ENCODE data around the gene SPPL3. TPM values are rescaled to one million over a fixed set of nuclear protein-coding genes. Genes with fewer than 3 reads are reported as not detected.

SPPL3 gene, protein sequence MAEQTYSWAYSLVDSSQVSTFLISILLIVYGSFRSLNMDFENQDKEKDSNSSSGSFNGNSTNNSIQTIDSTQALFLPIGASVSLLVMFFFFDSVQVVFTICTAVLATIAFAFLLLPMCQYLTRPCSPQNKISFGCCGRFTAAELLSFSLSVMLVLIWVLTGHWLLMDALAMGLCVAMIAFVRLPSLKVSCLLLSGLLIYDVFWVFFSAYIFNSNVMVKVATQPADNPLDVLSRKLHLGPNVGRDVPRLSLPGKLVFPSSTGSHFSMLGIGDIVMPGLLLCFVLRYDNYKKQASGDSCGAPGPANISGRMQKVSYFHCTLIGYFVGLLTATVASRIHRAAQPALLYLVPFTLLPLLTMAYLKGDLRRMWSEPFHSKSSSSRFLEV
- 21.3 TPM for polyA plus RNA-seq (2012; ENCODE audit: insufficient read length, low read depth)

DNA sequence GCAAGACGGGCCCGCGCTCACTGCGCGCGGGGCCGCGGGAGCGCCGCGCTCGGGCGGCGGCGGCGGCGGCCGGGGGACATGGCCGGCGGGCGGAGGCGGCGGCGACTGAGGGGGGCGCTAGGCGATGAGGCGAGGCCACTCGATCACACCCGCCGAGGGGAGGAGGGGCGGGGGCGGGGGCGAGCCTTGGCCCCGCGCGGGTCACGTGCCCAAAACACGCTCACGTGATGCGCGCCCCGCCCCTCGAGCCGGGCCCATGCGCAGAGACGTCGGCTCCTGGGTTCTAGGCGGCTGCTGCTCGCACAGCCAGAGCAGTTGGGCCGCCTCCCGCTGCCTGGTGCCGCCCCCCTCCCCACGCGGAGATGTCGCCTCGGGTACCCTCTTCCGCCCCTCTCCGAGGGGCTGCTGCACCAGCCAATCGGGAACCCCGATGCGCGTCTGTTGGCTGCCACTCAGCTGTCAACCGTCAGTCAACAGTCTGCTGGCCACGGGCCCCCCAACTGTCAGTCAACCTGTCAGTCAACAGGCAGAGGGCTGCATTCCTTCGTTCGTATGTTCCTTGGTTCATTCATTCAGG is at the start of gene SPPL3:
Gene SPPL3 (minus strand): TSS at position 162 of the 577 bp plus-strand sequence. CDS start 491 bp downstream, outside the sequence.
- TF ChIP-seq, protein P1, sequence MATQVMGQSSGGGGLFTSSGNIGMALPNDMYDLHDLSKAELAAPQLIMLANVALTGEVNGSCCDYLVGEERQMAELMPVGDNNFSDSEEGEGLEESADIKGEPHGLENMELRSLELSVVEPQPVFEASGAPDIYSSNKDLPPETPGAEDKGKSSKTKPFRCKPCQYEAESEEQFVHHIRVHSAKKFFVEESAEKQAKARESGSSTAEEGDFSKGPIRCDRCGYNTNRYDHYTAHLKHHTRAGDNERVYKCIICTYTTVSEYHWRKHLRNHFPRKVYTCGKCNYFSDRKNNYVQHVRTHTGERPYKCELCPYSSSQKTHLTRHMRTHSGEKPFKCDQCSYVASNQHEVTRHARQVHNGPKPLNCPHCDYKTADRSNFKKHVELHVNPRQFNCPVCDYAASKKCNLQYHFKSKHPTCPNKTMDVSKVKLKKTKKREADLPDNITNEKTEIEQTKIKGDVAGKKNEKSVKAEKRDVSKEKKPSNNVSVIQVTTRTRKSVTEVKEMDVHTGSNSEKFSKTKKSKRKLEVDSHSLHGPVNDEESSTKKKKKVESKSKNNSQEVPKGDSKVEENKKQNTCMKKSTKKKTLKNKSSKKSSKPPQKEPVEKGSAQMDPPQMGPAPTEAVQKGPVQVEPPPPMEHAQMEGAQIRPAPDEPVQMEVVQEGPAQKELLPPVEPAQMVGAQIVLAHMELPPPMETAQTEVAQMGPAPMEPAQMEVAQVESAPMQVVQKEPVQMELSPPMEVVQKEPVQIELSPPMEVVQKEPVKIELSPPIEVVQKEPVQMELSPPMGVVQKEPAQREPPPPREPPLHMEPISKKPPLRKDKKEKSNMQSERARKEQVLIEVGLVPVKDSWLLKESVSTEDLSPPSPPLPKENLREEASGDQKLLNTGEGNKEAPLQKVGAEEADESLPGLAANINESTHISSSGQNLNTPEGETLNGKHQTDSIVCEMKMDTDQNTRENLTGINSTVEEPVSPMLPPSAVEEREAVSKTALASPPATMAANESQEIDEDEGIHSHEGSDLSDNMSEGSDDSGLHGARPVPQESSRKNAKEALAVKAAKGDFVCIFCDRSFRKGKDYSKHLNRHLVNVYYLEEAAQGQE (IDR thresholded peaks at IDR 0.05; ENCODE audit: insufficient read depth in 1 of 2, low read depth in 2 of 2, low read length in 2 of 2): no peak
- TF ChIP-seq TAF1 (IDR thresholded peaks at IDR 0.05; ENCODE audit: borderline replicate concordance, insufficient read depth, low read length): peak; percentile 67; the same call in 1 of the 2 replicates
- TF ChIP-seq SIN3A (IDR thresholded peaks at IDR 0.05; ENCODE audit: borderline replicate concordance, insufficient read depth, low read length): peak; percentile 77; the same call in 1 of the 2 replicates
- peak; percentile 56 for TF ChIP-seq POLR2AphosphoS5 (IDR thresholded peaks at IDR 0.05; ENCODE audit: low read depth, low read length)
- TF ChIP-seq FOXP2 (optimal IDR thresholded peaks at IDR 0.05; ENCODE audit: borderline replicate concordance, extremely low read depth, extremely low read length, insufficient read depth): peak; percentile 71

DNA sequence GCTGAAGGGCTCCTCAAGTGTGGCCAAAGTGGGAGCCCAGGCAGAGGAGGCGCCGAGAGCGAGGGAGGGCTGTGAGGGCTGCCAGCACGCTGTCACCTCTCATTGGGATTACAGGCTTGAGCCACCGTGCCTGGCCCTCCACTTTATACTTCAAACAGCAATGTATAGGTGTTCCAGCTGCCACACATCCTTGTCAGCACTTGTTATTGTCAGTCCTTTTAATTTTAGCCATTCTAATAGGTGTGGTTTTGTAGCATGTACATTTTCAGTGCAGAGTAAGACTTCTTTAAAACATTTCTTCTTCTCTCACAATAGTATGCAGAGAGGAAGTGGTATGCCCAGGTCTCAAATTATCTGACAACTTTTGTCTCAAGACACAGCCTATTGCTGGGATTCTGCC is 46.6 kb upstream of the SPPL3 start:
- TF ChIP-seq SIN3A (IDR thresholded peaks at IDR 0.05; ENCODE audit: borderline replicate concordance, insufficient read depth, low read length) (no peak), TAF1 (IDR thresholded peaks at IDR 0.05; ENCODE audit: borderline replicate concordance, insufficient read depth, low read length) (no peak), FOXP2 (optimal IDR thresholded peaks at IDR 0.05; ENCODE audit: borderline replicate concordance, extremely low read depth, extremely low read length, insufficient read depth) (no peak), POLR2AphosphoS5 (IDR thresholded peaks at IDR 0.05; ENCODE audit: low read depth, low read length) (no peak)
- TF ChIP-seq, protein P1 (IDR thresholded peaks at IDR 0.05; ENCODE audit: insufficient read depth in 1 of 2, low read depth in 2 of 2, low read length in 2 of 2): no peak

DNA sequence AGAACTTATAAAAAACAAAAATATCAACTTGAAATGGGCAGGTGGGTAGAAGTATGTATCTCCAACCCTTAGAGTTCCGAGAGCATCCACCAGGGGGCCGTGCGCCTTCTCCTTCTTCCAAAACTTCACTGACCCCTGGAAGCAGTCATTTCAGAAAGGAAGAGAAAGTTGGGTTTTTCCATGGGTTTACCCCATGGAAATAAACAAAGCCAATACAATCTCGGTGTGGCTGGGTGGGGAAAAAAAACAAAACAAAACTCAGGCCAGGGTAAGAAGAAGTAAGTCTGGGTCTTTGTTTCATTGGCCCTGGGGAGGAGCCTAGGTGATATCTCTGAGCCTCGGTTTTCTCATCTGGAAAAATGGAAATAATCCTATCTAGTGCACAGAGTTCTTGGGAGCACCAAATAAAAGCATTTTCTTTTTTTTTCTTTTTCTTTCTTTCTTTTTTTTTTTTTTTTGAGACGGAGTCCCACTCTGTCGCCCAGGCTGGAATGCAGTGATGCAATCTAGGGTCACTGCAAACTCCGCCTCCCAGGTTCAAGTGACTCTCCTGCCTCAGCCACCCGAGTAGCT is 40.6 kb upstream of the SPPL3 start:
- no peak for TF ChIP-seq SIN3A (IDR thresholded peaks at IDR 0.05; ENCODE audit: borderline replicate concordance, insufficient read depth, low read length)
- TF ChIP-seq FOXP2 (optimal IDR thresholded peaks at IDR 0.05; ENCODE audit: borderline replicate concordance, extremely low read depth, extremely low read length, insufficient read depth): no peak
- TF ChIP-seq, protein P1 (IDR thresholded peaks at IDR 0.05; ENCODE audit: insufficient read depth in 1 of 2, low read depth in 2 of 2, low read length in 2 of 2): no peak
- TF ChIP-seq TAF1 (IDR thresholded peaks at IDR 0.05; ENCODE audit: borderline replicate concordance, insufficient read depth, low read length): no peak
- no peak for TF ChIP-seq POLR2AphosphoS5 (IDR thresholded peaks at IDR 0.05; ENCODE audit: low read depth, low read length)

DNA sequence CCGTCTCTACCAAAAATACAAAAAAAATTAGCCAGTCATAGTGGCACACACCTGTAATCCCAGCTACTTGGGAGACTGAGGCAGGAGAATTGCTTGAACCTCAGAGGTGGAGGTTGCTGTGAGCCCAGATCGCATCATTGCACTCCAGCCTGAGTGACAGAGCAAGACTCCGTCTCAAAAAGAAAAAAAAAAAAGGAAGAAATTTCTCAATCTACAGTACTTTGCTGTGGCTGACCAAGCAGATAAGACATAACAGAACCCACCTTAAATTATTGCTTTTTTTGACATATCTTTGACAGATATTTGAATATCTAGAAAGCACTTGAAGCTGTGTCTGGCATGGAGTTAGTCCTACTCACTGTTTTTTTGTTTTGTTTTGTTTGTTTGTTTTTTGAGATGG is 39.3 kb upstream of the SPPL3 start:
- TF ChIP-seq, protein P1 (IDR thresholded peaks at IDR 0.05; ENCODE audit: insufficient read depth in 1 of 2, low read depth in 2 of 2, low read length in 2 of 2): no peak
- TF ChIP-seq SIN3A (IDR thresholded peaks at IDR 0.05; ENCODE audit: borderline replicate concordance, insufficient read depth, low read length) (no peak), POLR2AphosphoS5 (IDR thresholded peaks at IDR 0.05; ENCODE audit: low read depth, low read length) (no peak), TAF1 (IDR thresholded peaks at IDR 0.05; ENCODE audit: borderline replicate concordance, insufficient read depth, low read length) (no peak), FOXP2 (optimal IDR thresholded peaks at IDR 0.05; ENCODE audit: borderline replicate concordance, extremely low read depth, extremely low read length, insufficient read depth) (no peak)

Measured in PFSK-1 (cell line).